ENCODE results near the gene TPM3. TPM values are rescaled to one million over a fixed set of nuclear protein-coding genes. Genes with fewer than 3 reads are reported as not detected.
"Not testable (repeated sequence)": the region's sequence is repeated elsewhere in the genome, so short reads cannot be mapped to it uniquely, and the experiment has no call there.

Gene TPM3
- total RNA-seq, result 297 and 300 TPM in 2 replicates

GRCh38 chr1:154191990-154192461 lies at the start of gene TPM3:
Gene TPM3, minus strand, starts transcription at chr1:154192100. Its CDS starts 82 bp downstream, at chr1:154192018.
- DNase-seq (ENCODE audit: low read depth in 2 of 2), result peak; percentile 72 to 94

DNA sequence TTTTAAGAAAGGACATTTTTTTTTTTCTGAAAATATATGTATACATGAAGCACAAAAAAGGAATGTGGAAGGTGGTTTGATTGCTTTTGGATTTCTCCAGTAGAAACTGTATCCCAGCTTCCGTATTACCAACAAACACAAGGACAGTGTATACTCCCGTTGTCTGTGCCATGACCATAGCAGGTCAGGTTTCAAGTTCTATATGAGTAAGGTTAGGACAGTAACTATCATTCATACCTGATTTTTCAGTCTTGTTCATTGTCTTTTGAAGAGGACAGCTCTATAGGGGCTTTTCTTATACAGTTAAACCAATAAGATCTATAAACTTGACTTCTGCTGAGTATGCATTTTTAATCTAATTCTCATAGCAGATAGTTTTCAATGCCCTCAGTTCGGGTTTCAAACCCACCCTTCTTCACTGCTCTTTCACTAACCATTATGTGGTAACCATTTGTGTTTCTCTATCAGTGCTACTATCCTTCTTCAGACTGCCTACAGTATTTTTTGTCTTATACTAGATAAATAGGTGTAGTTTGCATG lies 48.5 kb upstream of the TPM3 start:
- DNase-seq (ENCODE audit: low read depth in 2 of 2), result no peak

DNA sequence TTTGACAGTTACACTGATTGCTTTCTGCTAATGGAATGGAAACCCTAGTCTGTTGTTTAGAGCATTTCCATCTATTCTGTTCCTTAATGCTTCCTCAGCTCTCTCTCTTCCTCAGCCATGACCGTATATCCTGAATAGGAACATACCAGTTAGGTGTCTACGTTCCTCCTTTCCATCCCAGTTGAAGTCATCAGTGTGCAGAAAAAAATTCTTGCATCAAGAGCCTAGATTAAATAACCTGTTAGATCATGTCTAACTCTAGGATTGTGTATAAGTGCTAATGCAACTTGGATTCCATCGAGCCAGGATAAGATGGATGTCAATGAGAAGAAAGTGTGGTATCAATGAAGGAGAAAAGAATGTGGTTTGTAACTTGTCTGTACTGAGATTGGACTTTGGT lies 47.6 kb upstream of the TPM3 start:
- DNase-seq (ENCODE audit: low read depth in 2 of 2), result no peak

DNA sequence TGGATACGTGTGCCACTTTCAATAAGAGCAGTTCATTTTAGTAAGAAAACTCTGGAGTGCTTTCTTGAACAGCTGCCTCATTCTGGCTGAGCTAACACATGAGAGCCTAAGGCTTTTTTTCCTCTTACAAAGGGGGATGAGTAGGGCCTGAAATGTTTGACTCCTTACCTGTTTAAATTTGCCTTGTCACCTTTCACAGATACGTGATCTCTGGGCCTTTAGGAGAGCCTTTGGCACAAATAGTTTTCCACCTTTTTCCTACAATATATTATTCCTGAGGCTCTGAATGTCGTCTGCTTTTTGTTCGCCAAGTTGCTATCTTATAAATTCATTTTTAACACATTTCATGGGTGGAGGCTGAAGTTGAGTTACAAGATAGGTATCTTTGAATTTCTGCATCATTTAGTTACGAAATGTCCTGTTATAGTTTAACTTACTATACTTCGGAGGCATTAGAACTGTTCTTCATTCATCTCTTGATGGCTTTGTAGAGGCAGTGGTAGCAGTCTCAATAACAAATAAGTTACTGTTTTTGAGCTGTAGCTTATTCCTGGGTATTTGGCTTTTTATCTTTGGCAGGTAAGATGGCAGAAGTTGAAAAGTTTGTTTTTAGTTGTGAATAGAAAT lies 46.1 kb upstream of the TPM3 start:
- no peak for DNase-seq (ENCODE audit: low read depth in 2 of 2)

DNA sequence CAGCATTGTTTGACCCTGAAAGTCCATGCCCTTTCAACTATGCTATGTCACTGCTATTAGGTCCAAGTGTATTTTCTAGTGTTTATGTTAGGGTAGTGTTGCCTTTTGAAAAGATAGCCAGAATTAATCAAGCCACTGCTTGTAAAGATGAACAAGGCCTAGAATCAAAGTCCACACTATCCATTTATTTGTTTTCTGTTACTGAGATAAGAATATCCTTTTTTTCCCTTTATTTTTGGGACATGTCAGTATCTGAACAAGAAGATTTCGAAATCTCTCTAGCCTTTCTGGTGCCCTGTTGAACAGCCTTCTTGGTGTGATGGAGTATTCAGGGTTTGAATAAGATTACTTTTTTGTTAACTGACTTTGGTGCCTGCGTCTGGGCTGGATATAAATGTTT lies 45.5 kb upstream of the TPM3 start:
- no peak for DNase-seq (ENCODE audit: low read depth in 2 of 2)

- no peak for DNase-seq (ENCODE audit: low read depth in 2 of 2)
Measured at GRCh38 chr1:154236855-154237254, 45.0 kb upstream of the TPM3 start.

- not testable (repeated sequence) for DNase-seq (ENCODE audit: low read depth in 2 of 2)
Measured at GRCh38 chr1:154233127-154233526, 41.2 kb upstream of the TPM3 start.

DNA sequence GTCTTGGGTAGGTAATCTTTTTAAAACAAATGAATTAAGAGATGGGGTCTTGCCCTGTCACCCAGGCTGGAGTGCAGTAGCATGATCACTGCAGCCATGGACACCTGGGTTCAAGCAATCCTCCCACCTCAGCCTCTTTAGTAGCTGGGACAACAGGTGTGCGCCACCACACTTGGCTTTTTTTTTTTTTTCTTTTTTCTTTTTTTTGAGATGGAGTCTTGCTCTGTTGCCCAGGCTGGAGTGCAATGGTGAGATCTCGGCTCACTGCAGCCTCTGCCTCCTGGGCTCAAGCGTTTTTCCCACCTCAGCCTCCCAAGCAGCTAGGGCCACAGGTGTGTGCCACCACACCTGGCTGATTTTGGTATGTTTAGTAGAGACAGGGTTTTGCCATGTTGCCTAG lies 39.2 kb upstream of the TPM3 start:
- DNase-seq (ENCODE audit: low read depth in 2 of 2), result not testable (repeated sequence)

DNA sequence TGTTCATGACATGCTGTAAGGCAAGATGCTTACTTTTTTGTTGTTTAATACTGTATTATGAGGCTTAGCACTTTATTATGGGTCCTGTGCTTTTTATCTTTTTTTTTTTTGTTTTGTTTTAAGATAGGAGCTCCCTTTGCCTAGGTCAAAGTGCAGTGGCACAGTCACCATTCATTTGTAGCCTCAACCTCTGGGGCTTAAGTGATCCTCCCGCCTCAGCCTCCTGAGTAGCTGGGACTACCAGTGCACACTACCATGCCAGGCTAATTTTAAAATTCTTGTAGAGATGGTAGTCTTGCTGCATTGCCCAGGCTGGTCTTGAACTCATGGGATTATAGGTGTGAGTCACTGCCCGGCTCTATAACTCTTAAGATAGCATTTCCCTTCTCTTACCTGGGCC lies 33.5 kb upstream of the TPM3 start:
- DNase-seq (ENCODE audit: low read depth in 2 of 2), result no peak

DNA sequence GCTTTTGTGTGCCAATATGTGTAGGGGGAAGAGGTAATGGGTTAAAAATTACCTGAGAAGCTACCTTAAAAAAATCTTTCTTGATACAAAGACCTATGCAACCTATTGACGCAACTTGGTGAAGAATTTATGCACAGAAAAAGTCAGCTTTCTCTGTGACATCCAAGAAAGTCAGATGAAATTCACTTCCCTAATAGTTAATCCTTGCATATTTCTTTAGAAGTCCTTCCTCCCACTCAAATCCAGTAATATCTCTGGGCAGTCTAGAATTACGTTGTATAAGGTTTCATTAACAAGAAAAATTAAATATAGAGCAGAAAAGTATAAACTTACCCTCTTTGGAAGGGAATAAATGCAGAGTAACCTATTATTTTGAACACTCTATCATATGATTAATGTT lies 31.7 kb upstream of the TPM3 start:
- DNase-seq (ENCODE audit: low read depth in 2 of 2), result no peak

DNA sequence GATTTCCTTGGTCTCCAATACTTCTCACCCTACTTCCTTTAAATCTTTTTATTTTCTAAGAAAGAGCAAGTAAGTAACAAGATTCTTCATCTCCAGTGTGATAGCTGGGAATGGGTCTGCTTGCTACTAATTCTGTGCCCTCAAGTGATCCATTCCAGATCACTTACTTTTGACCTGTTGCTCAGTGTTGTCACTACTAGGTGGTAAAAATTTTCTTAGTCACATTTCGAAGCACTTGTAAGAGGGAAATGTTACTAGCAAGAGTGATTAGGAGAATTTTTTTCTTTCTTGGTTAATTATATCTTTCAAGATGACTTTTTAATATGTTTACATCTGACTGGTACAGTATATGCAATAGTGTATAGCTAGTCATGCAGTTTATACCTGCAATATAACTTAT lies 31.0 kb upstream of the TPM3 start:
- DNase-seq (ENCODE audit: low read depth in 2 of 2), result no peak

- no peak for DNase-seq (ENCODE audit: low read depth in 2 of 2)
Measured at GRCh38 chr1:154222518-154222917, 30.6 kb upstream of the TPM3 start.

DNA sequence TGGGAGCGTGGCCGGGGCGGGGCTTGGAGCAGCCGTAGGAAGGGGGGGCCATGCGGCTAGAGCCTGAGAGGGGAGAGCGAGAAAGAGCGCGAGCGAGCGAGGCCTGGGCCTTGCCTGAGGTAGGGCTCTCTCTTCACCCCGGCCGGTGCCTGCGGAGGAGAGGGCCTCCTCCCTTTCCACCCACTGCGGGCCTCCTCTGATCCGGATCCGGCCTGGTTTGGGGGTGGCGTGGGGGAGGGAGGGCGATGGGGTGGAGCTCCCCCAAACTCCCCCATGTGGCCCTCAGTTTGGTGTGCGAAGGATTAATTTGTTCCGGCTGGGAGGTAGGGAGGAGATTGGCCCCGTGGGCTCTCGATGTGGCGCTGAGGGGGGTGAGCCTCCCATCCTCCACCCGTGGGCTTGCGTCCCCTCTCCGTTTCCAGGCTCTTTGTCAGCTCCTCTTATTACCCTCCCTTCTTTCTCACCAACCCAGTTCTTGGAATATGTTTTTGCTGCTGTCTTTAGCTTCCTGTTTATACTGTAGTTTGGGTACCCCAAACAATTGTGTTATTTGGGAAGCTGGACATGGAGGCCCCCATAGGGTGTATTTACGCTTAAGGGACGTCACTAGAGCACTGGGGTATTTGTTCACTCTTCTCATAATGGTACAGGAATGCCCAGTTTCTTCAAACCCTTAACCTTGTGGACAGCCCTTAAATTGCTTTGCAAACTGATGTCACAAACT lies 29.5 kb upstream of the TPM3 start:
- DNase-seq (ENCODE audit: low read depth in 2 of 2), result peak; percentile 60

- no peak for DNase-seq (ENCODE audit: low read depth in 2 of 2)
Measured at GRCh38 chr1:154220970-154221277, 29.0 kb upstream of the TPM3 start.

- DNase-seq (ENCODE audit: low read depth in 2 of 2), result peak; percentile 100
Measured at GRCh38 chr1:154220071-154220969, 28.4 kb upstream of the TPM3 start, which contains the start of gene UBAP2L. Gene UBAP2L, plus strand, starts transcription at chr1:154220955. Its CDS starts 4,169 bp downstream, at chr1:154225124.

DNA sequence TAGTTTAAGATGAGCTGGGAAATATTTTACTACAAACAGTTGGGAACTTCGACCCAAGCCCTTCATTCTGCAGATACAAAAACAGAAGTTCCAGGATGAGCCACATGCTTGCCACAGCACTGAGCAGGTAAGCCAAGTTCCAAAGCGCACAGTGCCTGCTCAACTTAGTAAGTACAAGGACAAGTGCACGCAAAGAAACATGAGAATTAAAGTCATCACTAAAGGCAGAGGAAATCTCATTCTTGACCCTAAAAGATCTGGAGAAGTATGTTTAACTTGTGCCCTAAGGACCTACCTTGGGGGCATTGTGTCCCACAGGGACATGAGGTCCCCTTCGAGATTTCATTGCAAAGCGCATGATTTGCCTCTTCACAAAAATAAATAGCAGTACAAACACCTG lies 27.6 kb upstream of the TPM3 start:
- DNase-seq (ENCODE audit: low read depth in 2 of 2), result peak; percentile 36 to 51

- no peak for DNase-seq (ENCODE audit: low read depth in 2 of 2)
Measured at GRCh38 chr1:154218545-154218944, 26.6 kb upstream of the TPM3 start.

DNA sequence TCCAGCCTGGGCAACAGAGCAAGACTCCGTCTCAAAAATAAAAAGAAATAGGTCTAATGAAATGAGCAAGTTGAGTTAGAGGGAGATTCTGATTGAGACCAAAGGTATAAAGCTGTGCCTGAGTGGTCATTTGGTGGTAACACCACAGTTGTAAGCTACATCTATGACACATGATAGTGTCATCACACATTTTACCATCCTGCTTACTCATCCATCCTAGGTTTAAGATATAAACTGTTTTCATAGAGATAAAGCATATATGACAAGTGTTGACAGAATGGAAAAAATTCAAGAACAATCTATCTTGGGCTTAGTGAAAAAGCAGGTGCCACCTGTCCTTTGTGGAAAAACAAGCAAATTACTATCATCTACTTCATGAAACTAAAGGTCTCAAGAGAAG lies 21.4 kb upstream of the TPM3 start:
- peak in 1 of 2 donors; percentile 31 for DNase-seq (ENCODE audit: low read depth in 2 of 2)

DNA sequence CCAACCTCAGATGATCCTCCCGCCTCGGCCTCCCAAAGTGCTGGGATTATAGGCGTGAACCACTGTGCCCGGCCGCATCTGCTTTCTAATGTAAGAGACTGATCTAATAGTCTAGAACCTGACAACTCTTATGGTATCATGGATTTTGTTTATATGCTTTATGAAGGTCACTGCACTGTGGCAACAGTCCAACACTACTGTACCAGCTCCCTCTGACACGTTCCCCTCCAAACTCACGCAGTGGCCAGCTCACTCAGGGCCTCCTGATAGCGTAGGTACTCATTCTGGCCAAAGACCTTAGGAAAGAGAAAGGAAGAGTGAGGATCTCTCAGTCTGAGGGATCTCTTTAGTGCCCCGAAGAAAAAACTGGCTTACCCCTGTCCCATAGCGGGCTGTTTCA lies 20.2 kb upstream of the TPM3 start:
- DNase-seq (ENCODE audit: low read depth in 2 of 2), result no peak

GRCh38 chr1:154208677-154209388 lies 16.9 kb upstream of the TPM3 start:
- no peak for DNase-seq (ENCODE audit: low read depth in 2 of 2)

DNA sequence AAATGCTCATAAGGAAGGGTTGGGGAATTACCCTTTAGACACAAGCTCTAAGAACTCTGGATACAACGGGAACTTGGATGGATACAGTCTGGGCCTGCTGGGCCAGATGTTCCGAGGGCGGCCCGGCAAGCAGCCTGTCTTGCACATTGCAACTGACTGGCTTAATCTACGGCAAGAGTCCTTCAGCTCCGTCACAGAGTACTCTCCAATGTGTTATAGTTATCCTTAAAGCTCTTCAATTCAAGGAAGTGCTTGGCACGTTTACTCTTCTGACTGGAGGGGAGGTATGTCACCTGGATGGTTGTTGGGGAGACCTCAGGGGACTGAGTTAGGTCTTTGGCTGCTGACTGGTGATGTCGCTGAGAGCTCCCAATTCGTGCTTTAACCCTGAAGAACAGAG lies 15.4 kb upstream of the TPM3 start:
- DNase-seq (ENCODE audit: low read depth in 2 of 2), result no peak
